Lower leg skin (tissue), 4 donors: ENCODE results near the gene PRG2. TPM values are rescaled to one million over a fixed set of nuclear protein-coding genes. Genes with fewer than 3 reads are reported as not detected.

Experiments
- DNase-seq, 2 donors: peaks; one replicate each; pipeline ENCODE4 v3.0.0-alpha.2; 2019; ENCODE audit warnings: low spot score in 2 of 2
- H3K4me3 ChIP-seq: fragments of 200-600 bp; sonication (generic); 2 replicates; pipeline ENCODE4 v1.5.1; 2017; ENCODE audit warnings: mild to moderate bottlenecking, low read depth; ENCODE audit not compliant: poor library complexity, severe bottlenecking
- CTCF ChIP-seq, 3 donors: fragments of 450-650 bp; IDR thresholded peaks; one replicate each; pipeline ENCODE4 v1.5.1; 2016; ENCODE audit warnings: antibody characterized with exemption in 3 of 3, mild to moderate bottlenecking in 3 of 3, moderate library complexity in 2 of 3
- POLR2A ChIP-seq, 2 donors: fragments of 450-650 bp; IDR thresholded peaks; one replicate each; pipeline ENCODE4 v1.6.1; 2016 to 2017; ENCODE audit warnings: antibody characterized with exemption in 2 of 2, mild to moderate bottlenecking in 1 of 2, moderate library complexity in 1 of 2
- WGBS, 2 donors: methylation state at CpG; one replicate each; pipeline ENCODE4 v1.1.5; 2018; 5-methylcytosine and 5-hydroxymethylcytosine counted together
- intact Hi-C: fragments of 100-400 bp; cut with DNase I; formaldehyde crosslinking; loops from one replicate; pipeline ENCODE4 v1.15.0; 2023; ENCODE audit warnings: low total_unique reads
- total RNA-seq, 4 donors: library from RNA; depleted of rRNA; stranded (reverse); fragments of >200 nt; gene quantifications; one replicate each; pipeline ENCODE4 v1.1.0, GENCODE V29; 2016

Gene PRG2
- total RNA-seq, 4 donors from 2014 or later, result 0.84 to 1.7 TPM; not detected in 2

GRCh38 chr11:57395905-57396623 is 5.6 kb upstream of the PRG2 start:
- 85 to 91% methylated on average over 11 of the region's 11 CpGs for WGBS, 2 donors
- H3K4me3 ChIP-seq, result no peak overlapping the region
- intact Hi-C loops, result loop anchor here (2.0 kb wide), 1 partner anchor 25 kb away; no protein-coding TSS in a partner anchor
- TF ChIP-seq POLR2A (IDR thresholded peaks at IDR 0.05) (no peak), CTCF (IDR thresholded peaks at IDR 0.05) (no peak)
- no peak for DNase-seq

GRCh38 chr11:57394203-57394965 is 3.9 kb upstream of the PRG2 start:
- TF ChIP-seq POLR2A (IDR thresholded peaks at IDR 0.05), result no peak
- no peak for DNase-seq
- 88 to 90% methylated on average over 4 of the region's 4 CpGs for WGBS, 2 donors
- intact Hi-C loops, result loop anchor here (2.0 kb wide), 1 partner anchor 26 kb away; no protein-coding TSS in a partner anchor
- H3K4me3 ChIP-seq, result no peak overlapping the region

- no peak for TF ChIP-seq POLR2A (IDR thresholded peaks at IDR 0.05)
- no peak for TF ChIP-seq CTCF (IDR thresholded peaks at IDR 0.05)
- WGBS, 2 donors, result 92 to 93% methylated on average over 4 of the region's 4 CpGs
- DNase-seq, result no peak
- H3K4me3 ChIP-seq, result no peak overlapping the region
- intact Hi-C loops, result no loop called here
These were observed 2.3 kb upstream of the PRG2 start for GRCh38 chr11:57392763-57393105.

GRCh38 chr11:57392066-57392762 is 1.8 kb upstream of the PRG2 start:
- H3K4me3 ChIP-seq, result no peak overlapping the region
- no peak for DNase-seq
- 88 to 91% methylated on average over 8 of the region's 8 CpGs for WGBS, 2 donors
- TF ChIP-seq POLR2A (IDR thresholded peaks at IDR 0.05) (no peak), CTCF (IDR thresholded peaks at IDR 0.05) (no peak)
- intact Hi-C loops, result no loop called here

GRCh38 chr11:57391539-57391938 is 1.1 kb upstream of the PRG2 start:
- H3K4me3 ChIP-seq, result no peak overlapping the region
- 89 to 91% methylated on average over 2 of the region's 2 CpGs for WGBS, 2 donors
- no peak for DNase-seq
- intact Hi-C loops, result no loop called here
- no peak for TF ChIP-seq POLR2A (IDR thresholded peaks at IDR 0.05)
- no peak for TF ChIP-seq CTCF (IDR thresholded peaks at IDR 0.05)

- TF ChIP-seq POLR2A (IDR thresholded peaks at IDR 0.05) (no peak), CTCF (IDR thresholded peaks at IDR 0.05) (no peak)
- DNase-seq, result no peak
- H3K4me3 ChIP-seq, result no peak overlapping the region
- 88 to 97% methylated on average over 3 of the region's 3 CpGs for WGBS, 2 donors
- intact Hi-C loops, result no loop called here
These were observed 661 bp upstream of the PRG2 start for GRCh38 chr11:57391111-57391510.
